SK-N-MC (cell line): ENCODE data around the gene FGF18.

Experiments used
- EZH2 ChIP-seq: fragments of 200-600 bp; sonication (generic); IDR thresholded peaks from one replicate; pipeline ENCODE4 v1.6.1; 2017; ENCODE audit warnings: antibody characterized with exemption
- FOXP2 ChIP-seq: optimal IDR thresholded peaks from 2 replicates; pipeline ENCODE3; 2011; ENCODE audit warnings: mild to moderate bottlenecking, moderate library complexity; ENCODE audit not compliant: insufficient read depth; ENCODE audit errors: extremely low read length, control extremely low read depth
- POLR2AphosphoS5 ChIP-seq: IDR thresholded peaks from 2 replicates; pipeline ENCODE4 v1.6.1; 2012; ENCODE audit warnings: mild to moderate bottlenecking, low read depth, low read length, borderline replicate concordance

DNA sequence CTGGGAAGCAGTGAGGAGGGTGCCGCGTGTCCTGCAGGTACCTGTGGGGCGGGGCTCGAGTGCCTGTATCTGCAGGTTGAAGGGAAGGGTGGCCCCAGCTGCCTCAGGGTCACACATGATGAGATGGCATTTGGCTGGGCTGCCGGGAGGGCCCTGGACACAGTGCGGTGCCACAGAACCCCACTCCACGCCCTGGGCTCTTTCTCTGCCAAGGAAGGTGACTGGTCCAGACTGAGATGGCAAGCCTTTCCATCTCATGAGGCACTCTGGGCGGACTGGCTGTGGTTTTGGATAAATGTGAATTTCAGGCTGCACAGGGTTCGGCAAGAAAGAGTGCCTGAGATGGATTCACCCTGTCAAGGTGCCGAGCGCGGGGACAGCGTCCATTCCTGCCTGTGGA is 69.4 kb downstream of the FGF18 start:
- TF ChIP-seq POLR2AphosphoS5 (no peak), EZH2 (no peak), FOXP2 (no peak)
